ENCODE results near the gene SYNGAP1.

- TF ChIP-seq CTCF (IDR thresholded peaks at IDR 0.05) (no peak), POLR2AphosphoS5 (IDR thresholded peaks at IDR 0.05) (no peak)
Measured at GRCh38 chr6:33426590-33427511, 7.0 kb downstream of the SYNGAP1 start.

All from breast epithelium (tissue), 3 donors.